ENCODE measurements around the gene FLCN.
"Not testable (repeated sequence)": the region's sequence is repeated elsewhere in the genome, so short reads cannot be mapped to it uniquely, and the experiment has no call there.

The FLCN gene

GRCh38 chr17:17203173-17203730 is 33.7 kb downstream of the FLCN start:
- TF ChIP-seq, protein P1, sequence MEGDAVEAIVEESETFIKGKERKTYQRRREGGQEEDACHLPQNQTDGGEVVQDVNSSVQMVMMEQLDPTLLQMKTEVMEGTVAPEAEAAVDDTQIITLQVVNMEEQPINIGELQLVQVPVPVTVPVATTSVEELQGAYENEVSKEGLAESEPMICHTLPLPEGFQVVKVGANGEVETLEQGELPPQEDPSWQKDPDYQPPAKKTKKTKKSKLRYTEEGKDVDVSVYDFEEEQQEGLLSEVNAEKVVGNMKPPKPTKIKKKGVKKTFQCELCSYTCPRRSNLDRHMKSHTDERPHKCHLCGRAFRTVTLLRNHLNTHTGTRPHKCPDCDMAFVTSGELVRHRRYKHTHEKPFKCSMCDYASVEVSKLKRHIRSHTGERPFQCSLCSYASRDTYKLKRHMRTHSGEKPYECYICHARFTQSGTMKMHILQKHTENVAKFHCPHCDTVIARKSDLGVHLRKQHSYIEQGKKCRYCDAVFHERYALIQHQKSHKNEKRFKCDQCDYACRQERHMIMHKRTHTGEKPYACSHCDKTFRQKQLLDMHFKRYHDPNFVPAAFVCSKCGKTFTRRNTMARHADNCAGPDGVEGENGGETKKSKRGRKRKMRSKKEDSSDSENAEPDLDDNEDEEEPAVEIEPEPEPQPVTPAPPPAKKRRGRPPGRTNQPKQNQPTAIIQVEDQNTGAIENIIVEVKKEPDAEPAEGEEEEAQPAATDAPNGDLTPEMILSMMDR (conservative IDR thresholded peaks at IDR 0.05; ENCODE audit: low read length): no peak
- H3K4me3 ChIP-seq (ENCODE audit: low read length): no peak overlapping the region
- no peak for DNase-seq (ENCODE audit: low read depth)

DNA sequence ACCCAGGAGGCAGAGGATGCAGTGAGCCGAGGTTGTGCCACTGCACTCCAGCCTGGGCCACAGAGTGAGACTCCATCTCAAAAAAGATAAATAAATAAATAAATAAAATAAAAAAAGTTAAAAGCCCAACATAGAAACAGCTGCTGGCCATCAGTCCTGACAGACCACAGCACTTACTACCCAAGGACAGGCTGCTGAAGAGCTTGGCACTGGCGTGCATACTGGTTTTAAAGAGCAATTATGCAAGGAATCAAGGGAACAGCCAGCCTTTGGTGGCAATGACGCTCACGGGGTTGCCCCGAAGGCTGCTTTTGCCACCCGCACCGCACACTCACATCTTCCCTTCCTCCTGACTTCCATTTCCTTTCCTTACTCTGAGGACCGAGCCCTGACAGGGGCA is 35.1 kb downstream of the FLCN start:
- no peak for DNase-seq (ENCODE audit: low read depth)
- TF ChIP-seq, protein P1 (conservative IDR thresholded peaks at IDR 0.05; ENCODE audit: low read length): no peak
- H3K4me3 ChIP-seq (ENCODE audit: low read length): no peak overlapping the region

- DNase-seq (ENCODE audit: low read depth): no peak
- no peak overlapping the region for H3K4me3 ChIP-seq (ENCODE audit: low read length)
- TF ChIP-seq, protein P1 (conservative IDR thresholded peaks at IDR 0.05; ENCODE audit: low read length): no peak
Observed at GRCh38 chr17:17201271-17201670, 35.7 kb downstream of the FLCN start.

GRCh38 chr17:17200831-17201230 is 36.1 kb downstream of the FLCN start:
- TF ChIP-seq, protein P1 (conservative IDR thresholded peaks at IDR 0.05; ENCODE audit: low read length): no peak
- DNase-seq (ENCODE audit: low read depth): no peak

GRCh38 chr17:17200311-17200710 is 36.7 kb downstream of the FLCN start:
- H3K4me3 ChIP-seq (ENCODE audit: low read length): no peak overlapping the region
- DNase-seq (ENCODE audit: low read depth): no peak
- TF ChIP-seq, protein P1 (conservative IDR thresholded peaks at IDR 0.05; ENCODE audit: low read length): no peak

More at GRCh38 chr17:17200831-17201230, 36.1 kb downstream of the FLCN start:
- H3K4me3 ChIP-seq (ENCODE audit: low read length): no peak overlapping the region

DNA sequence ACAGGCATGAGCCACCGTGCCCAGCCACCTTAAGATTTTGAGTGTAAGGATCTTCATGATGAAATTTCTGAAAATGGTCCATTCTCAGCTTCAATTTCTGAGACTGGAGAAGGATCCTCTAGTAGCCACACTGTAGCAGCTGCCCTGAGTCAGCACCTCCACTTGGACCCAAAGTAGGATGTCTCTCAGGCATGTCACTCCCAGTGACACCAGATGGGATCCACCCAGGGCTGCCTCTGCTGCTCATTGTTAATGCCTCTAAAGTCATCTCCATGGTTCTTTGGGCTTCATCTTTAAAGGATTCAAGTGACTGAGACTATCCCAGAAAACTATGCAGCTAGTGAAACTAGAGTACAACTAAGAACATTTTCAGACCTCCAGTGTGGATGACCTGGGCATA is 38.7 kb downstream of the FLCN start:
- TF ChIP-seq, protein P1 (conservative IDR thresholded peaks at IDR 0.05; ENCODE audit: low read length): no peak
- H3K4me3 ChIP-seq (ENCODE audit: low read length): no peak overlapping the region
- DNase-seq (ENCODE audit: low read depth): no peak

- TF ChIP-seq, protein P1 (conservative IDR thresholded peaks at IDR 0.05; ENCODE audit: low read length): no peak
- H3K4me3 ChIP-seq (ENCODE audit: low read length): no peak overlapping the region
- DNase-seq (ENCODE audit: low read depth): no peak
Observed at GRCh38 chr17:17196776-17197175, 40.2 kb downstream of the FLCN start.

GRCh38 chr17:17195466-17195865 is 41.5 kb downstream of the FLCN start:
- not testable (repeated sequence) for DNase-seq (ENCODE audit: low read depth); H3K4me3 ChIP-seq (ENCODE audit: low read length)
